ENCODE data around the gene SLC44A2.

Gene SLC44A2

DNA sequence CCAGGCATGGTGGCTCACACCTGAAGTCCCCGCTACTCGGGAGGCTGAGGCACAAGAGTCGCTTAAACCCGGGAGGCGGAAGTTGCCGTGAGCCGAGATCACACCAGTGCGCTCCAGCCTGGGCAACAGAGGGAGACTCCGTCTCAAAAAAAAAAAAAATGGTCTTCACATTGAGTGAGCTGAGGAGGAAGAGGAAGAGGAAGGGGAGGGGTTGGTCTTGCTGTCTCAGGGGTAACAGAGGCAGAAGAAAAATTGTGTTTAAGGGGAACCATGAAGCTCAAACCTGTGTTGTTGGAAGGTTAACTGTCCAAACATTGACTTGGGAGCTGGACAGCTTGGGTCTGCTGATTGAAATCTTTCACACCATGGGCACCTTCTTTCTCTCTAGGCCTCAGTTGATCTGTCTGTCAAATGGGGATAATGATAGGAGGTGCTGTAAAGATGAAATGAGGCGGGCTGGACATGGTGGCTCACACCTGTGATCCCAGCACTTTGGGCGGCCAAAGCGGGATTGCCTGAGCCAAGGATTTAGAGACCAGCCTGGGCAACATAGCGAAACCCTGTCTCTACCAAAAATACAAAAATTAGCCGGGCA is 9.8 kb upstream of the SLC44A2 start:
- DNase-seq (ENCODE audit: low read depth in 2 of 3, low spot score in 1 of 3) = no peak

DNA sequence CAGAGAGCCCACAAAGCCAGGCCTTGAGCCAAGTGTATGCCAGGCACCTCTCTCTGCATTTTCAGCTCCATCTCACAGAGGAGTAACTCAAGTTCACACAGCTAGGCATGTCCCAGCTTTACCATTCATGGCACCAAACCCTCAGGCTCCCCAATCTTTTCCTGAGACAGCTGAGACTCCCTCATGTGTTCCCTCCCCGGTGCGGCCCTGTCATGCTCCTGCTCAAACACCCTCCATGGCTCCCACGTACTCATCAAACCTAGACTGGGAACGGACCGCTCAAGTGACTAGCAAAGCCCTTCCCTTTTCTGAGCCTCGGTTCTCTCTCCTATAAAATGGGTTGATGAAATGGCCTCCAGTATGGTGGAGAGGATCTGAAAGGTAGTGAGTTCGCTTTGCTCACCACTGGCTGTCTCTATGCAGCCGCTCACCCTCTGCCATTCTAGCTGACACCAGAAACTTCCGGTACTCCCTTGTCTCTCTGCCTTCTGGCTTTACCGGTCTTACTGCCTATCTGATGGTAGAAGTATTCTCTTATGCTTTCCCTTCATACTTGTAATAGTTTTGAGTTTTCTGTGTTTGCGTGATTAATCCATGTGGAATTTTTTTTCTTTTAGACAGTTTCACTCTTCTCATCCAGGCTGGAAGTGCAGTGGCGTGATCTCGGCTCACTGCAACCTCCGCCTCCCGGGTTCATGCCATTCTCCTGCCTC is 7.8 kb upstream of the SLC44A2 start:
- DNase-seq (ENCODE audit: low read depth in 2 of 3, low spot score in 1 of 3) = no peak

DNA sequence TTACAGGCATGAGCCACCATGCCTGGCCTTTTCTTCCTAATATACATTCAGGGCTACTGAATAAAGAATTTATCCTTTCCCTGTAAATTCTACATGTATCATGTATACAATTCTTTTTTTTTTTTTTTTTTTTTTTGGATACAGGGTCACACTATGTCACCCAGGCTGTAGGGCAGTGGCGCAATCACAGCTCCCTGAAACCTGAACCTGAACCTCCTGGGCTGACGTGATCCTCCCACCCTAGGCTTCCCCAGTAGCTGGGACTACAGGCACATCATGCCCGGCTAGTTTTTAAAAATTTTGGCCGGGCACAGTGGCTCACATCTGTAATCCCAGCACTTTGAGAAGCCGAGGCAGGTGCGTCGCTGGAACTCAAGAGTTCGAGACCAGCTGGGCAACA is 6.5 kb upstream of the SLC44A2 start:
- no peak for DNase-seq (ENCODE audit: low read depth in 2 of 3, low spot score in 1 of 3)

DNA sequence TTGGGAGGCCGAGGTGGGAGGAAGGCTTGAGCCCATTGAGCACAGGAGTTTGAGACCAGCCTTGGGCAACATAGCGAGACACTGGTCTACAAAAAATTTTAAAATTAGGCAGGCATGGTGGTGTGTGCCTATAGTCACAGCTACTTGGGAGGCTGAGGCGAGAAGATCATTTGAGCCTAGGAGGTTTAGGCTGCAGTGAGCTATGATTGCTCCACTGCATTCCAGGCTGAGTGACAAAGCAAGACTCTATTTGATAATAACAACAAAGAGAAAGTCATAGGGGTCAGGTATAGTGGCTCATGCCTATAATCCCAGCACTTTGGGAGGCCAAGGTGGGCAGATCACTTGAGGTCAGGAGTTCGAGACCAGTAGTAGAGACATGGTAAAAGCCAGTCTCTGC is 4.6 kb upstream of the SLC44A2 start:
- DNase-seq (ENCODE audit: low read depth in 2 of 3, low spot score in 1 of 3) = no peak

DNA sequence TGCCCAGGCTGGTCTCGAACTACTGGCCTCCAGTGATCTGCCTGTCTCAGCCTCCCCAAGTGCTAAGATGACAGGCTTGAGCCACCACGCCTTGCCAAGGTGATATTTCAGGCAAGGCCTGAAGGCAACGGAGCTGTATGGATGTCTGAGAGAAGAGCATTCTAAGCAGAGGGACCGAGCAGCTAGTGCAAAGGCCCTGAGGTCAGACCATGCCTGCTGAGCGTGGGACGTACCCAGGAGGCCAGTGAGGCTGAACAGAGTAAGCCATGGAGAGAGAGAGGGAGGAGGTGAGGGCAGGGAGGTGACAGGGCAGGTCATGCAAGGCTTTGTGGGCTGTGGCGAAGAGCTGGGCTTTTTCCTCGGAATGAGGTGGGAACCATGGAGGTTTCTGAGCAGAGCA is 3.4 kb upstream of the SLC44A2 start:
- no peak for DNase-seq (ENCODE audit: low read depth in 2 of 3, low spot score in 1 of 3)

DNA sequence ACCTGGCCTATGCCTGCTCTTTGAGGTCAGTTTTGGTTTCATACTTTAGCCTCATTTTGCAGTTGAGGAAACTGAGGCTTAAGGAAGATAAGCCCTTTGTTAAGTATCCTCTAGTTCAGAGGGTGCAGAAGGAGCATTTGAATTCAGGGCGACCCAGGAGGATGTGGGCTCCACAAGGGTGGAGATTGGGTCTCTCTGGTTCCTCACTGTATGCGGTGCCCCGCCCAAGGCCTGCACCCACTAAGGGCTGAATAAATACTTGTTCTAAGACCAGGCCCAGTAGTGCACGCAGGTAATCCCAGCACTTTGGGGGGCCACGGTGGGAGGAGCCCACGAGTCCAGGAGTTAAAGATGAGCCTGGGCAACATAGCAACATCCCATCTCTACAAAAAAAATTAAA is 768 bp upstream of the SLC44A2 start:
- DNase-seq (ENCODE audit: low read depth in 2 of 3, low spot score in 1 of 3) = no peak

DNA sequence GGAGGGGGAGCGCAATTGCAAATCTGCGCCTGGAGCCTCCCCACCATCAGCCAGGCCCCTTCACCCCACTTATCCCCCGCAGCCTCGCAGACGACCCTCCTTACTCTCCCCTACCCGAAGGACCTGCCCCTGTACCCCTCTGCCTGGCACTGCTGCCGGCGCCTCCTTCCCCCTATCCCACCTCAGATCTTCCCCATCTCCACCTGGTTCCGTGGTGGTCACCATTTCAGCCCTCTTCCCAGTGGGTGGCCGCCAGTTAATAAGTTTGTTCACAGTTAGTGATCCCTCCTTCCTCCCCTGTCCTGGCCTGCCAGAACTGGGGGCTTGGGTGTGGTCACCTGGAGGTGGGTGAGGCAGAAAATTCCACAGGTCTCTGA is 397 bp downstream of the SLC44A2 start:
- DNase-seq (ENCODE audit: low read depth in 2 of 3, low spot score in 1 of 3) = no peak

DNA sequence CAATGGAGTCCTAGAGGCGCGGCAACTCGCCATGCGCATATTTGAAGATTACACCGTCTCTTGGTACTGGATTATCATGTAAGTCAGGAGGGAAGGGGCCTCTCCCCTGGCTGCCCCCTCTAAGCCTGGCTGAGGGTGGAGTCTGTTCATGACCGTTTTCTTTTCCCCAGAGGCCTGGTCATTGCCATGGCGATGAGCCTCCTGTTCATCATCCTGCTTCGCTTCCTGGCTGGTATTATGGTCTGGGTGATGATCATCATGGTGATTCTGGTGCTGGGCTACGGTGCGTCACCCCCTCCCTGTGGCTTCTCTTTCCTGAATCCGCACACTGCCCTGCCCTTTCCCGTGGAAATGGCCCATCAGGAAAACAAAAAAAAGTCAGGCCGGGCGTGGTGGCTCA is 6.5 kb downstream of the SLC44A2 start:
- DNase-seq (ENCODE audit: low read depth in 2 of 3, low spot score in 1 of 3) = no peak

DNA sequence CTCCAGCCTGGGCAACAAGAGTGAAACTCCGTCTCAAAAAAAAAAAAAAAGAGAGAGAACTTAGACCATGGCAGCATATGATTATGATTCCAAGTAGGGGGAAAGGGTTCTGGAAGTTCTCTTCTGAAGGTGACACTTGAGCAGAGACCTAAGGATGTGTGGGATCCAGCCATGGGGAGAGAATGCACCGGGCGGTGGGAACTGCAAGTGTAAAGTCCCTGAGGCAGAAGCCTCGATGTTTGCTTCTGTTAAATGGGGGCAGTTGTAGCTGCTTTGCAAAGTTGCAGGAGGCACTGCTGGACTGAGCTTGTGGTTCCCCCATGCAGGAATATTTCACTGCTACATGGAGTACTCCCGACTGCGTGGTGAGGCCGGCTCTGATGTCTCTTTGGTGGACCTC is 9.1 kb downstream of the SLC44A2 start:
- no peak for DNase-seq (ENCODE audit: low read depth in 2 of 3, low spot score in 1 of 3)

DNA sequence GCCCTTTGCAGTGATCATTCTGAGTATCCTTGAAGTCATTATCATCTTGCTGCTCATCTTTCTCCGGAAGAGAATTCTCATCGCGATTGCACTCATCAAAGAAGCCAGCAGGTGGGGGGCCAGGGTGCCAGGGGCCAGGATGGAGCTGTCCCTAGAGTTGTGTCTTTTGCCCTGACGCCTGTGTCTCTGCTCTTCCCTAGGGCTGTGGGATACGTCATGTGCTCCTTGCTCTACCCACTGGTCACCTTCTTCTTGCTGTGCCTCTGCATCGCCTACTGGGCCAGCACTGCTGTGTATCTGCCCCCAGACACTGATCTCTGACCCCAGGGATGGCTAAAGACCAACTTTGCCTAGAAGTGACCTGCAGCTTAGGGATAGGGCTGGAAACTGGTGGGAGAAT is 9.6 kb downstream of the SLC44A2 start:
- DNase-seq (ENCODE audit: low read depth in 2 of 3, low spot score in 1 of 3) = no peak

DNA sequence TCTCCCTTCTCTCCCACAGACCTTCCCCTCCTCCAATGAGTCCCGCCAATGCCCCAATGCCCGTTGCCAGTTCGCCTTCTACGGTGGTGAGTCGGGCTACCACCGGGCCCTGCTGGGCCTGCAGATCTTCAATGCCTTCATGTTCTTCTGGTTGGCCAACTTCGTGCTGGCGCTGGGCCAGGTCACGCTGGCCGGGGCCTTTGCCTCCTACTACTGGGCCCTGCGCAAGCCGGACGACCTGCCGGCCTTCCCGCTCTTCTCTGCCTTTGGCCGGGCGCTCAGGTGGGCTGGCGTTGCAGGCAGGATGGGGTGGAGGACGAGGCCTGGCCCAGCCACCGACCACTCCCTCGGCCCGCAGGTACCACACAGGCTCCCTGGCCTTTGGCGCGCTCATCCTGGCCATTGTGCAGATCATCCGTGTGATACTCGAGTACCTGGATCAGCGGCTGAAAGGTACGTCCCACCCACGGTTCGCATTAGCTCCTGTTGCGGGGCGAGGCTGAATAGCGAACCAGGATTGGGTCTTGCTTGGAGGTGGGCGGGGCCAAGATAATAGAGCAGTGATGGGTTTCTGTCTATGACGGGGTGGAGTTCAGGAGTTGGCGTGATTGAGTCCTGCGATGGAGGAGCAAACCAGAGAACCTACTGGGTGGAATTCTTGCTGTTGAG is 11.1 kb downstream of the SLC44A2 start:
- no peak for DNase-seq (ENCODE audit: low read depth in 2 of 3, low spot score in 1 of 3)

DNA sequence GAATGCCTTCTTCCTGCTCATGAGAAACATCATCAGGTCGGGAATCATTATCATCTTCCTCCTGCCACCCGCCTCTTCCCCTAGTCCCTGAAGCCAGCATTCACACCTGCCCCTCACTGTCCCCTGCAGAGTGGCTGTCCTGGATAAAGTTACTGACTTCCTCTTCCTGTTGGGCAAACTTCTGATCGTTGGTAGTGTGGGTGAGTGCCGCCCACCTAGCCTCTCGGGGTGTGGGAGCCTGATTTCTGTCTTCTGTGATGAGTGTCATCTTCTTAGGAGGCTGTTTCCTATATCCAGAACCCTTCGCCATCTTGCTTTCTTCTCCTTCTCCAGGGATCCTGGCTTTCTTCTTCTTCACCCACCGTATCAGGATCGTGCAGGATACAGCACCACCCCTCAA is 12.5 kb downstream of the SLC44A2 start:
- no peak for DNase-seq (ENCODE audit: low read depth in 2 of 3, low spot score in 1 of 3)

DNA sequence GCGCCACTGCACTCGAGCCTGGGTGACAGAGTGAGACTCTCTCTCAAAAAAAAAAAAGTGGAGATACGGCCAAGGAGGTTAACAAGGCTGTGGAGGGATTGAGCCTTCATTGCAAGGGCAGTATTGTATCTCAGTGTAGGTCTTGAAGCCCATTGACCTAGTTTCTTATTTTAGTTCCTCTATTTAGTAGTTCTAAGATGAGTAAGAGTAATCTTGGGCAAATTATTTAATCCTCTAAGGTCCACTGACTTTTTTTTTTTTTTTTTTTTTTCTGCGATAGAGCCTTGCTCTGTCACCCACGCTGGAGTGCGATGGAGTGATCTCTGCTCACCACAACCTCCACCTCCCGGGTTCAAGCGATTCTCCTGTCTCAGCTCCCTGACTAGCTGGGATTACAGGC is 14.5 kb downstream of the SLC44A2 start:
- DNase-seq (ENCODE audit: low read depth in 2 of 3, low spot score in 1 of 3) = no peak

DNA sequence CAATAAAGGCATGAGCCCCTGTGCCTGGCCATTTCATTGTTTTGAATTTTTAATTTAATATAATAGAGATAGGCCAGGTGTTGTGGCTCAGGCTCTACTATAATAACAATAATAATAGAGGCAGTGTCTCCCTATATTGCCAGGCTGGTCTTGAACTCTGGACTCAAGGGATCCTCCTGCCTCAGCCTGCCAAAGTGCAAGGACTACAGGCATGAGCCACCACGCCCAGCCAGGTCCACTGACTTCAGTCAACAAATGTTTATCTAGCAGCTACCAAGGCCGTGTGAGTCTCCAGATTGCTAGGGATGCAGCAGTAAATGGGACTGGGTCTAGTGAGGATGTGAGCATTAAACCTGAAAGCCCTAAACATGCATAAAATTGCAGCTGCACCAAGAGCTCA is 15.0 kb downstream of the SLC44A2 start:
- no peak for DNase-seq (ENCODE audit: low read depth in 2 of 3, low spot score in 1 of 3)

DNA sequence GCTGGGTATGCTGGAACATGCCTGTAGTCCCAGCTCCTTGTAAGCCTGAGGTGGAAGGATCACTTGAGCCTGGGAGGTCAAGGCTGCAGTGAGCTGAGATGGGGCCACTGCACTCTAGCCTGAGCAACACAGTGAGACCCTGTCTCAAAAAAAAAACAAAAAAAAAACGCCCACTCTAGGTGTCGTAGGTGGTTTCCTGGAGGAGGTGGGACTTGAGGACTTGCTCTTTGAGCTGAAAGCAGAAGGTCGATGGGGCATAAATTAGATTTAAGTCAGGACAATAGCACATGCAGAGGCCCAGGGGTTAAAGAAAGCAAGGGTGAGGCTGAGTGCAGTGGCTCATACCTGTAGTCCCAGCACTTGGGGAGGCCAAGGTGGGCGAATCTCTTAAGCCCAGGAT is 15.9 kb downstream of the SLC44A2 start:
- DNase-seq (ENCODE audit: low read depth in 2 of 3, low spot score in 1 of 3) = no peak

DNA sequence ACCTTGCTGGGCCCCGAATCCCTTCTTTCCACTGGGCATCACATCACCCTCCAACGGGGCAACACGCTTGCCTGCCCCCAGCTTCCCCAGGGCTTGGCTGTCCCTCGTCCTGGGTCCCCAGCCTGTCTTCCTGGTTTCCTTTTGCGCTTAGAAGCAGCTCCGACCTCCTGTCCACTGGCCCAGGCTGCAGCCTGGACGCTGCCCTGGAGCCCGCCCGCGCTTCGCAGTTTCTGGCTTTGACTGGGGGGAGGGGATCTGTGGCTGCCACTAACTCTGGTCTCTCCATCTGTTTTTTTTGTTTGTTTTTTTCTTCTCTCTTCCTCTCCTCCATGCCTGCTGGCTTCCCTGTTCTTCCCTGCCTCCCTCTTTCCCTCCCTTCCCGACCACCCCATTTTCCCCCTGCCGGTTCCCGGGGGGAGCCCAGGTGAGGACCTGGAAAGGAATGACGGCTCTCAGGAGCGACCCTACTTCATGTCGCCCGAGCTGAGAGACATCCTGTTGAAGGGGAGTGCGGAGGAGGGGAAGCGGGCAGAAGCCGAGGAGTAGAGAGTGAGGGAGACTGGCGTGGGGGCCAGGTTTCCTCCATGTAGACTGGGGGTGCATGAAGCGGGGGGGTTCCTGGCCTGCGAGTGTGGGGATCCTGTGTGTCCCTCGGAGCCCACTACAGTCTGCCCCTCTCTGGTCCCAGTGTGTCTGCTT is 17.3 kb downstream of the SLC44A2 start:
- DNase-seq (ENCODE audit: low read depth in 2 of 3, low spot score in 1 of 3) = no peak

DNA sequence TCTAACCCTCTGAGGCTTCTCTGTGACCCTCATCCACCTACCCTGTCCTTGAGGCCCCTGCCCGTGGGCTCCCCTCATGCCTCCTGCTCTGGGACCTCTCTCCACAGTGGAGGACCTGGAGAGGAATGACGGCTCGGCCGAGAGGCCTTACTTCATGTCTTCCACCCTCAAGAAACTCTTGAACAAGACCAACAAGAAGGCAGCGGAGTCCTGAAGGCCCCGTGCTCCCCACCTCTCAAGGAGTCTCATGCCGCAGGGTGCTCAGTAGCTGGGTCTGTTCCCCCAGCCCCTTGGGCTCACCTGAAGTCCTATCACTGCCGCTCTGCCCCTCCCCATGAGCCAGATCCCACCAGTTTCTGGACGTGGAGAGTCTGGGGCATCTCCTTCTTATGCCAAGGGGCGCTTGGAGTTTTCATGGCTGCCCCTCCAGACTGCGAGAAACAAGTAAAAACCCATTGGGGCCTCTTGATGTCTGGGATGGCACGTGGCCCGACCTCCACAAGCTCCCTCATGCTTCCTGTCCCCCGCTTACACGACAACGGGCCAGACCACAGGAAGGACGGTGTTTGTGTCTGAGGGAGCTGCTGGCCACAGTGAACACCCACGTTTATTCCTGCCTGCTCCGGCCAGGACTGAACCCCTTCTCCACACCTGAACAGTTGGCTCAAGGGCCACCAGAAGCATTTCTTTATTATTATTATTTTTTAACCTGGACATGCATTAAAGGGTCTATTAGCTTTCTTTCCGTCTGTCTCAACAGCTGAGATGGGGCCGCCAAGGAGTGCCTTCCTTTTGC is 18.0 kb downstream of the SLC44A2 start:
- DNase-seq (ENCODE audit: low read depth in 2 of 3, low spot score in 1 of 3) = no peak

DNA sequence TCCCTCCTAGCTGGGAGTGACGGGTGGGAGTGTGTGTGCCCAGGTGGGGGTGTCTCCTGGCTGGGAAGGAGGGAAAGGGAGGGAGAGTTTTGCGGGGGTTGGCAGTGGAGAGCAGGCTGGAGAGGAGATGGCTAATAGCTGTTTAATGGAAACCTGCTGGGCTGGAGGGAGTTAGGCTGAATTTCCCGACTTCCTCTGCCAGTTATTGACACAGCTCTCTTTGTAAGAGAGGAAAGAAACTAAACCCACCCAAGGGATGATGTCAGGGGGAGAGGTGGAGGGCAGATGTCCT is 18.6 kb downstream of the SLC44A2 start:
- DNase-seq (ENCODE audit: low read depth in 2 of 3, low spot score in 1 of 3) = no peak

DNA sequence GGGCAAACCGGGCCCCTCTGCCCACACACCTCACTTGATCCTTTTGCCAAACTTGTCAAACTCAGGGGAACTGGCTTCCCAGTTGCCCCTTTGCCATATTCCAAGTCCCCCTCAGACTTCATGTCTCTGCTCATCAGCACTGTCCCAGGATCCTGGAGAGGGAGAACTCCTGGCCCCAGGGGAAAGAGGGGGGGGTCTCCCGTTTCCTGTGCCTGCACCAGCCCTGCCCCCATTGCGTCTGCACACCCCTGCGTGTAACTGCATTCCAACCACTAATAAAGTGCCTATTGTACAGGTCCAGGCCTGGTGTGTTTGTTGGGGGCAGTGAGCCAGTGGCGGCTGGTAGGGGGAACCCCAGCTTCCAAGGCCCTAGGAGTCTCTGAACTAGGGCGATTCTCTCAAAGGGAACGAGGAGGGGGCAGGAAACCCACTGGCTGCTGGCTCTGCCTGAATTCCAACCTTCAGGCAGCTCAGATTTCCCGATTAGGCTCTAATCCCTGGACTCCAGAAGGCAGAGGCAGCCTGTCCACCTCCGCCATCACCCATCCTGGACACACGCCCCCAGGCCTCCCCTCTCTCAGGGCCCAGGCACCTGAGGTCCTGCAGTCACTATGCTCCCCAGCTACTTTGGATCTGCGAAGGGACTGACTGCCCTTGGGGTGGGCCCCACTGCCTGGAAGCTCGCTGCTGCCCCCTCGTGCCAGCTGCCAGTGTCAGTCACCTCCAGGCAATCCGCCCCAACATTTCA is 19.1 kb downstream of the SLC44A2 start:
- peak; percentile 65 to 81 (median 75) for DNase-seq (ENCODE audit: low read depth in 2 of 3, low spot score in 1 of 3)

DNA sequence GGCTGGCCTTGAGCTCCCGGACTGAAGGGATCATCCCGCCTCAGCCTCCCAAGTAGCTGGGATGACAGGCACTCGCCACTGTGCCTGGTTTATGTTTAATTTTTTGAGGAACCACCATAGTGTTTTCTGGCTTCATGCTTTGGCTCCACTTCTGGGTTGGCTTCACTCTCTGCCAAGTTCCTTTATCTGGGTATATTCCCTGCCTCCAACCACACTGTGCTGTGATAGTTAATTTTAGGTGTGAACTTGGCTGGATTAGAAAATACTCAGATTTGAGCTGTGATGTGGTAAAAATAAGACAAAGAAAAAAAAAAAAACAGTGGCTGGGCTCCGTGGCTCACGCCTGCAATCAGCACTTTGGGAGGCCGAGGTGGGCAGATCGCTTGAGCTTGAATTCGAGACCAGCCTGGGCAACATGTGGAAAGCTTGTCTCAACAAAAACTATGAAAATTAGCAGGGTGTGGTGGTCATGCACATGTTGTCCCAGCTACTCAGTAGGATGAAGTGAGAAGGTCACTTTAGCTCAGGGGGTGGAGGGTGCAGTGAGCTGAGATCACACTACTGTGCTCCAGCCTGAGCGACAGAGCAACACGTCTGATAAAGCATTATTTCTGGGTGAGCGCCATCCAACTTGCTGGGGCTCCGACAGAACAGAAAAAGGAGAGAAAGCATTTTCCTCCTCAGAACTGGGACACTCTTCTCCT is 21.3 kb downstream of the SLC44A2 start:
- DNase-seq (ENCODE audit: low read depth in 2 of 3, low spot score in 1 of 3) = no peak

Data from stimulated activated CD4-positive, alpha-beta T cell treated with anti-CD3 and anti-CD28 coated beads, Interleukin-12 subunit alpha, Interleukin-12 subunit beta, amount 100 ng/mL, for 48 hours (primary cell).